HCT116 (cell line): ENCODE measurements around the gene SYNGR1. TPM values are rescaled to one million over a fixed set of nuclear protein-coding genes. Genes with fewer than 3 reads are reported as not detected.

Experiments used
- ATAC-seq: fragments of 200-7000 bp; cut with Tn5 transposase; 2 replicates; pipeline ENCODE4 v1.9.1; 2020; ENCODE audit warnings: mild to moderate bottlenecking, moderate library complexity
- BruUV-seq: library from RNA; stranded (reverse); fragments of 400-500 nt; replicated peaks from 2 replicates; lab custom pipeline; 2021; lab: Mats Ljungman, UMichigan
- CTCF ChIA-PET: fragments of 300-600 bp; sonication (Branson Sonifier 250); formaldehyde crosslinking; loops from one replicate; lab custom pipeline; 2021; ENCODE audit warnings: antibody characterized with exemption; lab: Charles Lee
- POLR2A ChIA-PET: fragments of 300-600, 350-600 bp; sonication (Branson Sonifier 250); formaldehyde crosslinking; loops from one replicate; lab custom pipeline; 2021; ENCODE audit warnings: antibody characterized with exemption; lab: Charles Lee
- RAD21 ChIA-PET, 2 experiments: fragments of 300-600 bp; sonication (Branson Sonifier 250); formaldehyde crosslinking; loops; one replicate each; lab custom pipeline; 2023; ENCODE audit warnings: low total read pairs in 2 of 2; ENCODE audit not compliant: uncharacterized antibody in 2 of 2, unreplicated experiment in 2 of 2, low non-redundant PET in 1 of 2; lab: Charles Lee
- DNase-seq: peaks from one replicate; pipeline ENCODE4 v3.0.0-alpha.2; 2010; ENCODE audit warnings: low read depth, low spot score
- H2AFZ ChIP-seq: fragments of 200-600 bp; shearing (Covaris generic), sonication (generic); 2 replicates; pipeline ENCODE4 v1.6.1; 2017; ENCODE audit warnings: low read depth, mixed run types, mixed read lengths, antibody characterized with exemption, low read length; ENCODE audit not compliant: poor library complexity, severe bottlenecking
- H3K27ac ChIP-seq: 2 replicates; pipeline ENCODE4 v1.5.1; 2012; ENCODE audit warnings: low read depth, low read length
- H3K27me3 ChIP-seq: fragments of 200-600 bp; sonication (generic); 2 replicates; pipeline ENCODE4 v1.6.1; 2016; ENCODE audit warnings: mixed run types, low read length, mixed read lengths; ENCODE audit not compliant: insufficient read depth
- H3K36me3 ChIP-seq, 2 experiments: fragments of 200-500 bp in 1 of 2; fragments of 200-600 bp in 1 of 2; sonication (Bioruptor generic) in 1 of 2; sonication (generic) in 1 of 2; 2 replicates each; pipeline versions ENCODE4 v1.5.1 to v1.6.1; 2014 to 2016; ENCODE audit warnings: low read length in 2 of 2, inconsistent platforms in 1 of 2, mixed read lengths in 1 of 2, mixed run types in 1 of 2; ENCODE audit not compliant: insufficient read depth in 2 of 2, control insufficient read depth in 1 of 2
- H3K4me1 ChIP-seq, 2 experiments: fragments of 200-600 bp in 1 of 2; sonication (generic) in 1 of 2; 2 replicates each; pipeline versions ENCODE4 v1.5.1 to v1.6.1; 2012 to 2017; ENCODE audit warnings: low read length in 2 of 2, inconsistent platforms in 1 of 2, mild to moderate bottlenecking in 1 of 2, mixed read lengths in 1 of 2, mixed run types in 1 of 2, moderate library complexity in 1 of 2; ENCODE audit not compliant: insufficient read depth in 2 of 2, control insufficient read depth in 1 of 2
- H3K4me2 ChIP-seq: fragments of 200-600 bp; sonication (generic); 2 replicates; pipeline ENCODE4 v1.6.1; 2017; ENCODE audit warnings: mixed run types, low read length, mixed read lengths
- H3K4me3 ChIP-seq, 2 experiments: fragments of 200-600 bp in 1 of 2; sonication (generic) in 1 of 2; replicated peaks in 1 of 2; 2 replicates each; pipeline ENCODE4 v1.5.1; 2011 to 2016; ENCODE audit warnings: low read length in 2 of 2, control low read depth in 1 of 2, low read depth in 1 of 2, mild to moderate bottlenecking in 1 of 2, mixed read lengths in 1 of 2, mixed run types in 1 of 2
- H3K79me2 ChIP-seq: fragments of 200-600 bp; sonication (generic); 2 replicates; pipeline ENCODE4 v1.6.1; 2017; ENCODE audit warnings: mild to moderate bottlenecking, mixed run types, low read length, moderate library complexity, mixed read lengths; ENCODE audit not compliant: insufficient read depth
- H3K9ac ChIP-seq: fragments of 200-600 bp; sonication (generic); 2 replicates; pipeline ENCODE4 v1.6.1; 2016; ENCODE audit warnings: low read length, mixed read lengths
- H3K9me2 ChIP-seq: fragments of 200-600 bp; sonication (generic), shearing (Covaris generic); 2 replicates; pipeline ENCODE4 v1.6.1; 2017; ENCODE audit warnings: mixed run types, mild to moderate bottlenecking, moderate library complexity; ENCODE audit not compliant: insufficient read depth
- H3K9me3 ChIP-seq, 2 experiments: fragments of 200-500 bp in 1 of 2; fragments of 200-600 bp in 1 of 2; sonication (Bioruptor generic) in 1 of 2; sonication (generic) in 1 of 2; 2 replicates each; pipeline ENCODE4 v1.6.1; 2014 to 2017; ENCODE audit warnings: low read length in 2 of 2, mixed read lengths in 2 of 2, inconsistent platforms in 1 of 2, low read depth in 1 of 2, mild to moderate bottlenecking in 1 of 2, mixed run types in 1 of 2, moderate library complexity in 1 of 2; ENCODE audit not compliant: control insufficient read depth in 1 of 2, insufficient read depth in 1 of 2
- H4K20me1 ChIP-seq: fragments of 200-600 bp; sonication (generic), shearing (Covaris generic); 2 replicates; pipeline ENCODE4 v1.6.1; 2017; ENCODE audit warnings: mixed run types, mild to moderate bottlenecking, moderate library complexity; ENCODE audit not compliant: insufficient read depth
- CBX3 ChIP-seq: IDR thresholded peaks from 2 replicates; pipeline ENCODE4 v1.6.1; 2012; ENCODE audit warnings: low read depth
- CTCF ChIP-seq, 3 experiments: fragments of 200-600 bp in 1 of 3; sonication (generic) in 1 of 3; IDR thresholded peaks in 2 of 3; conservative IDR thresholded peaks in 1 of 3; 2 replicates each; pipeline ENCODE4 v1.5.1; 2012 to 2017; ENCODE audit warnings: low read depth in 2 of 3, low read length in 2 of 3, antibody characterized with exemption in 1 of 3, borderline replicate concordance in 1 of 3, control low read depth in 1 of 3, mild to moderate bottlenecking in 1 of 3, mixed read lengths in 1 of 3, mixed run types in 1 of 3, moderate library complexity in 1 of 3; ENCODE audit not compliant: insufficient read depth in 1 of 3
- EGR1 ChIP-seq: IDR thresholded peaks from 2 replicates; pipeline ENCODE4 v1.6.1; 2012; ENCODE audit warnings: low read depth
- ELF1 ChIP-seq: IDR thresholded peaks from 2 replicates; pipeline ENCODE4 v1.6.1; 2012; ENCODE audit warnings: low read depth, borderline replicate concordance
- EZH2 ChIP-seq: fragments of 200-600 bp; sonication (generic); IDR thresholded peaks from 2 replicates; pipeline ENCODE4 v1.6.1; 2017; ENCODE audit warnings: antibody characterized with exemption, mixed run types
- FOSL1 ChIP-seq: IDR thresholded peaks from 2 replicates; pipeline ENCODE4 v1.6.1; 2012; ENCODE audit warnings: low read depth
- JUND ChIP-seq: IDR thresholded peaks from 2 replicates; pipeline ENCODE4 v1.6.1; 2012
- MAX ChIP-seq: IDR thresholded peaks from 2 replicates; pipeline ENCODE4 v1.6.1; 2012
- POLR2A ChIP-seq: IDR thresholded peaks from 2 replicates; pipeline ENCODE4 v1.7.0; 2011; ENCODE audit warnings: borderline replicate concordance; ENCODE audit not compliant: insufficient read depth, insufficient read length; ENCODE audit errors: extremely low read depth
- POLR2AphosphoS5 ChIP-seq: IDR thresholded peaks from 2 replicates; pipeline ENCODE4 v1.6.1; 2011; ENCODE audit warnings: mild to moderate bottlenecking, low read depth, low read length, moderate library complexity
- REST ChIP-seq: IDR thresholded peaks from 2 replicates; pipeline ENCODE4 v1.6.1; 2012; ENCODE audit warnings: low read depth
- SP1 ChIP-seq: IDR thresholded peaks from 2 replicates; pipeline ENCODE4 v1.6.1; 2012; ENCODE audit warnings: low read depth
- YY1 ChIP-seq: IDR thresholded peaks from 2 replicates; pipeline ENCODE4 v1.6.1; 2011; ENCODE audit warnings: low read length, low read depth, moderate library complexity, mild to moderate bottlenecking; ENCODE audit not compliant: insufficient replicate concordance; ENCODE audit errors: extremely low read depth
- ZNF274 ChIP-seq: fragments of 200-500 bp; sonication (Bioruptor generic); IDR thresholded peaks from 2 replicates; pipeline ENCODE4 v1.6.1; 2014; ENCODE audit warnings: mild to moderate bottlenecking, low read depth, low read length, inconsistent platforms
- intact Hi-C: fragments of 100-400 bp; cut with micrococcal nuclease; formaldehyde crosslinking; loops from 2 replicates; pipeline ENCODE4 v1.10.0; 2022
- total RNA-seq: library from RNA; stranded (reverse); gene quantifications from one replicate; pipeline ENCODE4 v1.2.1, GENCODE V29; 2021; ENCODE audit not compliant: unreplicated experiment

The SYNGR1 gene
- total RNA-seq, 1 experiment from 2014 or later = 20.7 TPM

- DNase-seq = no peak
- ChIA-PET RAD21 (no interaction called here), POLR2A (interaction anchor here (1.1 kb wide), 1 partner anchor 40 kb away, joined by 5 read pairs; the partner anchor contains the start of gene RPL3)
- no peak overlapping the region for H3K4me3 ChIP-seq
- intact Hi-C loops = no loop called here
- H3K9ac ChIP-seq = no peak overlapping the region
- H4K20me1 ChIP-seq = no peaks in the 10 kb centered on the region
- no peak for TF ChIP-seq POLR2AphosphoS5
- no peak for TF ChIP-seq EZH2
- TF ChIP-seq ZNF274 = no peak
- no peak for TF ChIP-seq JUND
- TF ChIP-seq CBX3 = no peak
- no peak for TF ChIP-seq ELF1
- no peak for TF ChIP-seq EGR1
- TF ChIP-seq SP1 = no peak
- TF ChIP-seq MAX = no peak
- TF ChIP-seq POLR2A = no peak
- TF ChIP-seq REST = no peak
- TF ChIP-seq YY1 = no peak
- TF ChIP-seq FOSL1 = no peak
- TF ChIP-seq CTCF (IDR thresholded peaks at IDR 0.05 in 2 of 3, conservative IDR thresholded peaks at IDR 0.05 in 1 of 3; ENCODE audit: borderline replicate concordance in 1 of 3, insufficient read depth in 1 of 3, low read depth in 2 of 3, low read length in 2 of 3) = no peak
- TF ChIP-seq, all 23 proteins: peak for 0
- Histone ChIP-seq H3K27me3 (no peaks in the 10 kb centered on the region), H3K4me1 (peaks cover 18 to 48% of the 10 kb centered on the region in 2 experiments), H3K79me2 (no peaks in the 10 kb centered on the region), H2AFZ (no peak overlapping the region), H3K9me2 (no peaks in the 10 kb centered on the region), H3K36me3 (no peaks in the 10 kb centered on the region), H3K9me3 (no peaks in the 10 kb centered on the region), H3K4me2 (no peak overlapping the region), H3K27ac (no peak overlapping the region; the same call in 1 of the 2 replicates)
- BruUV-seq = no TSS peak
- CTCF ChIA-PET = no interaction called here
- no peak for ATAC-seq
Measured at GRCh38 chr22:39360242-39360641, 10.5 kb downstream of the SYNGR1 start.
